Fibroblast of skin of left biceps (primary cell): ENCODE results near the gene MMP15.

ENCODE experiments used
- DNase-seq, 2 experiments: peaks; one replicate each; pipeline ENCODE4 v3.0.0-alpha.2; 2013; ENCODE audit warnings: low read depth in 2 of 2

Gene MMP15

GRCh38 chr16:58035356-58036170 is 10.0 kb downstream of the MMP15 start:
- no peak for DNase-seq

DNA sequence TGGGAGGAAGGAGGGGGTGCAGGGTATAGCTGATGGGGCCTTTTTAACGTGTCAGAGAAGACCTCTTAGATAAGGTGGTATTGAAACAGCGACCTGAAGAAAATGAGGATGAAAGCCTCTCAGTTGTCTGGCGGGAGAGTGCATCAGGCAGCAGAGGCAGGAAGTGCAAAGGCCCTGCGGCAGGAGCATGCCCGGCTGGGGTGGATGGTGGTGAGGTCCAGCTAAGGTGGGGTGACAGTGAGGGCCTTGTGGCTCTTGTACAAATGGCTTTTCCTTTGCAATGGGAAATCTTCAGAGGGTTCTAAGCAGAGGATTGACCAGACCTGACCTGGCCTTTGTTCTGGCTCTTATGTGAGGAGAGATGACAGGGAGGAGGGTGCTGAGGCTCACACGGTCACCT is 11.4 kb downstream of the MMP15 start:
- no peak for DNase-seq

DNA sequence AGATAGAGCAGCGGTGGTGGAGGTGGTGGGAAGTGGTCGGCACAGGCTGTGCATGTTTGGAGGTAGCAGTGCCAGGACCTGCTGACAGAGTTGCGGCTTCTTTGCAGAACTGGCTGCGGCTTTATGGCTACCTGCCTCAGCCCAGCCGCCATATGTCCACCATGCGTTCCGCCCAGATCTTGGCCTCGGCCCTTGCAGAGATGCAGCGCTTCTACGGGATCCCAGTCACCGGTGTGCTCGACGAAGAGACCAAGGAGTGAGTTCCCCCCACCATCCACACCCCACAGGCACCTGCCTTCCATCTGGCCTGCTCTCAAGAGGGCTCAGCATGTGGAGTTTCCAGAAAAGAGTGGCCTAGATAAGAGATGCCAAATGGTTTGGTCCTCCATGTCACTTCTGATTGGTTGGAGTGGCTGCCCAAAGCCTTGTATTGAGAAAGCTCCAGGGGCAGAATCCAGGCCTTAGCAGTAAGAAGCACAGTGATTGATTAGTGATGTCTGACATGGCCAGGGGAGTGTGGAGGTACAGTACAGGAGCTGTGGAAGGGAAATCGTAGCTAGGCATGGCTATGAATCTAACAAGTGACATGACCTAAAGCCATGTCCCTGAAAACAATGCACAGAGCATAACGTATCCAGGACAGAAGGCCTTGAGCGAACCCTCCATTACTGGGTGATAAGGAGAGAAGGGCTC is 12.0 kb downstream of the MMP15 start:
- no peak for DNase-seq

DNA sequence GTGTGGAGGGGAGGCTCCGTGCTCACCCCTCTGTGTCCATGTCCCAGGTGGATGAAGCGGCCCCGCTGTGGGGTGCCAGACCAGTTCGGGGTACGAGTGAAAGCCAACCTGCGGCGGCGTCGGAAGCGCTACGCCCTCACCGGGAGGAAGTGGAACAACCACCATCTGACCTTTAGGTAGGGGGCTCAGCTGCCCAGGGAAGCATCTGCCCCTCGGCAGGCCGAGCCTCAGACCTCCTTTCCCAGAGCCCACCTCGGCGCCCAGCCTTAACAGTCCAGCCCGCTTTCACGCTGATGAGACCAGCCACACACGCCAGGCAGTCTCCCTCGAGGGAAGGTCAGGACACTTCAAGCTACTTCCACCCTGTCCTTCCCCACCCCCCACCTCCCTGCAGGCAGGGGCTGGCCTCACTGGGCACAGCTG is 12.7 kb downstream of the MMP15 start:
- DNase-seq, result no peak

GRCh38 chr16:58039829-58040495 is 14.4 kb downstream of the MMP15 start:
- no peak for DNase-seq

GRCh38 chr16:58040496-58040846 is 14.9 kb downstream of the MMP15 start:
- no peak for DNase-seq

DNA sequence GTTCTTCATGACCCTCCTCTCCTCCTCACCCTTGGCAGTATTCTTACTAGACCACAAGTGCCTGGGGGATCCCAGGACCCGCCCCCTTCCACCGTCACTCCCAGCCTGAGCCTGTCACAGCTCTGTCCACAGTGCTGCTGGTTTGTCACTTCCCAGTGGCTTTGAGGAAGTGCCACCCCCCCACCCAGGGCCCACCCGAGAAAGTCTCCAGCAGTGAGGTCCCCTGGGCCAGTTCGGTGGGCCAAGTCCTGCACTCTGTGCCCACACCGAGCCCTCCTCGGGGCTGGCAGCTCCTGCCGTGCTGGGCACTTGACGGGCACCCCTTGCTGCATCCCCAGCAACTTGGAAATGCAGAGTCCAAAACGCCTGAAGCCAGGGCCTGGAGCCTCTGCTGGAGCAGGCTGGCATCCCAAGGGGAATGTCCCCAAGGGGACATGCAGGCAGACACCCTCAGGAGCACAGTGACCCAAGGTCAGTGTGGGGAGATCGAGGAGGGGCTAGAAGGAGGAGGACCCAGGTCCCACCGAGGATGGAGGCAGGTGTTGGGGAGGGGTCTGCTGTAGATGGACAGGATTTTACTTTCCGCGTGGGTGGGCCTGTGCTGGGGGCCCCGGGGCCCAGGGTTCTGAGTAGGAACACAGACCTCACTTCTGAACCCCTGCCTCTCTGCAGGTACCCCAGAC is 15.5 kb downstream of the MMP15 start:
- no peak for DNase-seq

DNA sequence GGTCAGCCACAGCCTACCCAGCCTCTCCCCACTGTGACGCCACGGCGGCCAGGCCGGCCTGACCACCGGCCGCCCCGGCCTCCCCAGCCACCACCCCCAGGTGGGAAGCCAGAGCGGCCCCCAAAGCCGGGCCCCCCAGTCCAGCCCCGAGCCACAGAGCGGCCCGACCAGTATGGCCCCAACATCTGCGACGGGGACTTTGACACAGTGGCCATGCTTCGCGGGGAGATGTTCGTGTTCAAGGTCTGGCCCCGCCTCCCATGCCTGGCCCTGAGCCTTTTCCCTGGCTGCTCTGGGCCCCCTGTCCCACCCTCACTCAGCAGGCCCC is 16.0 kb downstream of the MMP15 start:
- no peak for DNase-seq

- no peak for DNase-seq
These were observed 16.7 kb downstream of the MMP15 start for GRCh38 chr16:58042001-58042885.

DNA sequence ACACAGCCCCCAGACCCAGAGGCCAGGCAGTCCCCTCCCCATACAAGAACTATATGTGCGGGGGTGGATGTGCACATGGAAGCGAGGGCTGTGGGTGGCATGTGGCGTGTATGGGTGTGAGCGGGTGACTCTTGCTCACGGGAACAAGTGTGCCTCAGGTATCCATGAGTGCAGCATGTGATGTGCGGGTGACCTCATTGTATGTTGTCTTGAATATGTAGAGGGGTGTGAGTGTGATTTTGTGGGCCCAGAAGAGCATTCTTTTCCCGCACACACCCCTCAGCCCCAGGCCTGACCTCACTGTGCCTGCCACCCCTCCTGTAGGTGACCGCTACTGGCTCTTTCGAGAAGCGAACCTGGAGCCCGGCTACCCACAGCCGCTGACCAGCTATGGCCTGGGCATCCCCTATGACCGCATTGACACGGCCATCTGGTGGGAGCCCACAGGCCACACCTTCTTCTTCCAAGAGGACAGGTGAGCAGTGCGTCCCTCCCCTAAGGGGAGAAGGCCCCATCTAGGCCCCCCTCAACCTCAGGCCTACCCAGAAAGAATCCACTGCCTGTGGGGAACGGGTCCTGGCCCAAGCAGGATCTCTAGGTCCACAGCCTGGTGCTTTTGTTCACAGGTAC is 17.4 kb downstream of the MMP15 start:
- DNase-seq, result no peak

DNA sequence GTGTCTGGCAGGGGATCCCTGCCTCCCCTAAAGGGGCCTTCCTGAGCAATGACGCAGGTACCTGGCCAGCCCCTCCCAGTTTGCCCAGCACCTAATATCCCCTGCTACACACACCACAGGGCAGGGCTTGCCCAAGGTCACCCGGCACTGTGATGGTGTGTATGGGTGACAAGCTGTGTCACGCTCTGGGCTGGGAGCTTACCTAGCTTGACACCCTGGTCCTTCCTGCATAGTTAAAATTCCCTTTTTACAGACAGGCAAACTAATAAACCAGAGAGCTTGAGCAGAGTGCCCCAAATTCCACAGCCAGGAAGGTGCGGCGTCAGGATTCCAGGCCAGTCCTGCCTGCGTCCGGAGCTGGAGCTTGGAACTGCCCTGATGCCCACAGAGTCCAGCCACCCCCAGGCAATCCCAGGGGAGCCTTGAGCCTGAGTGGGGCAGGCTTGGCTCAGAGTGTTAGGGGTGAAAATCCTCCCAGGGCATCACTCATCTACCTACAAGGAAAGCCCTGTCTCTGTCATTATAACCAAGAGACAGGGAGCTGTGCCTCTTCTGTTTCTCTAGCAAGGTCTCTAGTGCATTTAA is 18.1 kb downstream of the MMP15 start:
- DNase-seq, result no peak

DNA sequence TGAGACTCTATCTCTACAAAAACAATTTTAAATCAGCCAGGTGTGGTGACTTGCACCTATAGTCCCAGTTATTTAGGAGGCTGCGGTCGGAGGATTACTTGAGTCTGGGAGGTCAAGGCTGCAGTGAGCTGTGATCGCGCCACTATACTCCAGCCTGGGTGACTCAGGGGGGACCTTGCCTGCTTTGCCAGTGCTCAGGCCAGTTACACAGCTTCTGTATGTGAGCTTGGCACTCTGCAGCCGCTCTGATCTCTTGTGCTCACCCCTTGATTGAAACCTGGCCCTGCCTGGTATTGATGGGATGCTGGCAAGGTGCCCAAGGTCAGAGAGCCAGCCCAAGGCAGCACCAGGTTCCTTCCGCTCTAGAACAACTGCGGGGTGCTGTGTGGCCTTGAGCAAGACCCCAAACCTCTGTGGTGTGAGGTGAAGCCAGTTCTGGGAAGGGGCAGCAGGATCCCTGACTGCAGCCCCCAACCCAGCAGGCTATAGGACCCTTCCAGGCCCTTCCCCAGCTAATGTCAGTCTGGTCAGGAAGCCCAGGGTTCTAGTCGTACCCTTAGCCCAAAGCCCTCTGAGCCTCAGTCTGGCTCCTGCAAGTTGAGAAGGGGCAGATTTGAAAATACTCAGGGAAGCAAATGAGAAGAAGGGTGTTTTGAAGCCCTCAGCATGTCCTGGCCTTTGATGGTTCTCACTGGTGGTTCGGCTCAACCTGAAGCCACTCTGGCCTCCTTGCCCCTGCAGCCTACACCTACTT is 18.9 kb downstream of the MMP15 start:
- no peak for DNase-seq

GRCh38 chr16:58045096-58045495 is 19.5 kb downstream of the MMP15 start:
- no peak for DNase-seq

DNA sequence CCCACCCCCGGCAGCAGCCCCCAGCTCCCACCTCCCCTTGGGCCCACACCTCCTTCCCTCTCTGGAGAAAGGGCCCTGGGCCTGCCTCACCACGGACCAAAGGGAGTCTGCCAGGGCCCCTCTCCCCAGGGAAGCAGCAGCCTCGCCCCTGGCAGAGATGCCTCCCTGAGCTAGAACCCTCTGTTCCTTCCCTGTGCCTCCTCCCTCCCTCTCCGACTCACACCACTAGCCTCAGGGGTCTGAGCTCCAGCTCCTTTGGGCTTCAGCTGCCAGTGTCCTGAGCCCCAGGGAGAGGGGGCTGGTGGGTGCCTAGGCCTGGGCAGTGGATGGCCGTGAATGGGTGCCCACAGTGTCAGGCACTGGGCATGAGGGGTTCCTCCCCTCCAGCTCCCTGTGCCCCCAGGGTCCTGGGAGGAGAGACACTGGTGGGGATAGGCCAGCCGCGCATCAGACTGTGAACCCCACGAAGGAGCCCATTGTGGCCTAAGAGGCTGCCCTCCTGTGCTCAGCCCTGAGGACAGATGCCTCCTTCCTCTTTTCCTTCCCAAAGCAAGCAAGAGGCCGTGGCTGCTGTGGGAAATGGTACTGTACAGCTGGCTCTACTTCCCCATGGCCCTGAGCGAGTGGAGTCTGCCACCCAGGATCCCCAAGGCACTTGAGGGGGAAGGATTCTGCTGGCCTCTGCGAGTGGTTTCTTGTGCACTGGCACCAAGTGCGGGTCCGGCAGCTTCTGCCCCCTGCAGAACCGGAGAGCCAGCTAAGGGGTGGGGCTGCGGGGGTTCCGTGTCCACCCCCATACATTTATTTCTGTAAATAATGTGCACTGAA is 20.7 kb downstream of the MMP15 start:
- DNase-seq, result no peak

DNA sequence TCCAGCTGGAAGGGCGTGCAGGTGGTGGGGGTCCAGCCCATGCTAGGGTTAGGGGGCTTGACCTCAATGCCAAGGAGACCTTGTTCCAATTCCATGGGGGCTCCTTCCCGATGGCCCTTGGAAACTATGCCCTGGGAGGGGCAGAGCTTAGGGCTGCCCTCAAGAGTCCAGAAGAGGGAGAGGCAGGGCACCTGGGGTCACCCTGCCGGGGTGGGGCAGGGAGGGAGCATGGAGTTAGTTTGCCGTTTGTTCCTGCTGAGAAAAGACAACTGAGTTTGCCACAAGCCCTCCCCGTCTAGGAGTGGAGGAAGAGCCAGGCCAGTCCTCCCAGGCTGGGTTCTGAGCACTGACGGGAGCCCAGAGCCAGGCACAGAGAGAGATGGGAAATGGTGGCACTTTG is 21.4 kb downstream of the MMP15 start:
- no peak for DNase-seq

DNA sequence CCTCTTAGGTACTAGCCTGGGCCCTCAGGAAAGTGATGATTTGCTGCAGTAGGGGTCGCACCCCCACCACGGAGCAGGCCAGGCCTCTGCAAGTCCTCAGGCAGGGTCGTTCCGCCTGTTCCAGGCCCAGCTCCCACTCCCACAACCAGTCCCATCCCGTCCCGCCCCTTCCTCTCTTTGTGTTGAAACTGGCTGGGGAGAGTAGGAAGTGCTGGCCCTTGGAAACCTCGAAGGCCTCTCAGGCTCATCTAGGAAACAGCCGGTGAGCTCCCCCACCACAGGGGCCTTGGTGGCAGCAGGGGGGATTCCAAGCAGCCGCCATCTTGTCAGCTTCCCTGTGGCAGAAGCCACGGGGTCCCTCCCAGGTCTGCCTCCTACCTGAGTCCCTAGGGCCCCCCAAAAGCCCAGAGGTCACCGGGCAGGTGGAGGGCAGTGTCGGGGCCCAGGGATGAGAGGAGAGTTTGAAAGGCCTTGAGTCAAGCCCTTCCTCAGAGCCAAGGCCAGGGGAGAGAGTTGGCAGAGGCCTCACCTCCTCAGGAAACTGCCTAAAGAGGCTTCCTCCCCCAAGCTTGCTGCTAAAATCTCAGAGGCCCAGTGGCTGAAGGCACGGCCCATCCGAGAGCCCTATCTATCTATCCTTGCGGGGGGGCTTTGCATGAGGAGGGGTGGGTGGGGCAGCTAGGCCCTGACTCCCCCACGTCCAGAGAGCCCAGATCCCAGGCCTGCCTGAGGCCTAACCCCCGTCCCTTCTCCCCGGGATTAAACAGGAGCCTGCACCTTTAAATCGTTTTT is 22.2 kb downstream of the MMP15 start:
- DNase-seq, result no peak

GRCh38 chr16:58048494-58049231 is 23.1 kb downstream of the MMP15 start:
- no peak for DNase-seq
